Natural killer cell treated with Interleukin-12 subunit alpha and Interleukin-12 subunit beta and Interleukin-15 and Interleukin-18, amount 100 ng/mL, for 72 hours (primary cell): ENCODE results near the gene FZR1. TPM values are rescaled to one million over a fixed set of nuclear protein-coding genes. Genes with fewer than 3 reads are reported as not detected.
A peak's percentile ranks its signal among the peaks of the same experiment; 100 is the strongest.

ENCODE experiments used
- ATAC-seq, 2 donors: fragments of 150-1000 bp; cut with Tn5 transposase in 1 of 2; sonication (Bioruptor Pico), chemical (Tn5 transposase) in 1 of 2; 2 replicates each; pipeline ENCODE4 v1.10.0; 2021
- DNase-seq: peaks from one replicate; pipeline ENCODE4 v3.0.0; 2022; ENCODE audit warnings: low spot score
- H3K27ac Mint-ChIP-seq, 2 donors: 1 replicate in 1 of 2; 2 replicates in 1 of 2; pipeline ENCODE4 v1.8.0; 2022; ENCODE audit warnings: mixed read lengths in 2 of 2, mild to moderate bottlenecking in 1 of 2, moderate library complexity in 1 of 2
- H3K27me3 Mint-ChIP-seq, 2 donors: 1 replicate in 1 of 2; 2 replicates in 1 of 2; pipeline ENCODE4 v1.8.0; 2022; ENCODE audit warnings: mixed read lengths in 2 of 2
- H3K36me3 Mint-ChIP-seq: one replicate; pipeline ENCODE4 v1.8.0; 2022; ENCODE audit warnings: mixed read lengths
- H3K4me1 Mint-ChIP-seq, 2 donors: 1 replicate in 1 of 2; 2 replicates in 1 of 2; pipeline ENCODE4 v1.8.0; 2022; ENCODE audit warnings: low read depth in 2 of 2, mixed read lengths in 2 of 2, mild to moderate bottlenecking in 1 of 2
- H3K4me3 Mint-ChIP-seq: one replicate; pipeline ENCODE4 v1.8.0; 2022; ENCODE audit warnings: mixed read lengths
- H3K9me3 Mint-ChIP-seq: 2 replicates; pipeline ENCODE4 v1.8.0; 2022; ENCODE audit warnings: mixed read lengths
- total RNA-seq, 2 donors: library from RNA; stranded (reverse); gene quantifications; one replicate each; pipeline ENCODE4 v1.2.3, GENCODE V29; 2022

FZR1 gene
- total RNA-seq, 2 donors from 2014 or later = 51.4 to 63.0 TPM

DNA sequence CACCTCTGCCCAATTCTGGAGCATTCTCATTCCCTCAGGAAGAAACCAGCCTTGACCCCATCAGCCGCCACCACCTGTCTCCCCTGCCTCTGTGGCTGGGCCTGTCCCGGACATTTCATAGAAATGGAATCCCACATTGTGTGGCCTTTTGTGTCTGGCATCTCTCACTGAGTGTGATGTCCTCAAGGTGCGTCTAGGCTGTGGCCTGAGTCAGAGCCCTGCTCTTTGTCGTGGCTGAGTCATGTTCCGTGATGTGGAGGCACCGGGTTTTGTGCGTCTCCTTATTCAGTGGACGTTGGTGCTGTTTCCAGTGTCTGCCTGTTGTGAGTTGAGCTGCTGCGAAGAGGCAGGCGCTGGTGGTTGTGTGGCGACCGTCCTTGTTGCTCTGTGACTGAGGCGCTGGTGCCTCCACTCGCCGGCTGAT lies 3.5 kb downstream of the FZR1 start:
- no peak for DNase-seq
- Mint-ChIP-seq H3K27ac (peak overlapping the region; percentile 6 to 34), H3K4me3 (peak overlapping the region; percentile 50), H3K27me3 (no peaks in the 10 kb centered on the region), H3K9me3 (no peaks in the 10 kb centered on the region), H3K4me1 (peaks cover 34 to 49% of the 10 kb centered on the region in 2 donors), H3K36me3 (no peaks in the 10 kb centered on the region)
- ATAC-seq = no peak

- H3K4me1 Mint-ChIP-seq = peaks cover 28 to 45% of the 10 kb centered on the region in 2 donors
- no peaks in the 10 kb centered on the region for H3K27me3 Mint-ChIP-seq
- H3K27ac Mint-ChIP-seq = no peak overlapping the region
- ATAC-seq (no peak), DNase-seq (no peak)
- H3K36me3 Mint-ChIP-seq = no peaks in the 10 kb centered on the region
- H3K4me3 Mint-ChIP-seq = no peak overlapping the region
- H3K9me3 Mint-ChIP-seq = no peaks in the 10 kb centered on the region
Observed at GRCh38 chr19:3510727-3511126, 4.6 kb downstream of the FZR1 start.

DNA sequence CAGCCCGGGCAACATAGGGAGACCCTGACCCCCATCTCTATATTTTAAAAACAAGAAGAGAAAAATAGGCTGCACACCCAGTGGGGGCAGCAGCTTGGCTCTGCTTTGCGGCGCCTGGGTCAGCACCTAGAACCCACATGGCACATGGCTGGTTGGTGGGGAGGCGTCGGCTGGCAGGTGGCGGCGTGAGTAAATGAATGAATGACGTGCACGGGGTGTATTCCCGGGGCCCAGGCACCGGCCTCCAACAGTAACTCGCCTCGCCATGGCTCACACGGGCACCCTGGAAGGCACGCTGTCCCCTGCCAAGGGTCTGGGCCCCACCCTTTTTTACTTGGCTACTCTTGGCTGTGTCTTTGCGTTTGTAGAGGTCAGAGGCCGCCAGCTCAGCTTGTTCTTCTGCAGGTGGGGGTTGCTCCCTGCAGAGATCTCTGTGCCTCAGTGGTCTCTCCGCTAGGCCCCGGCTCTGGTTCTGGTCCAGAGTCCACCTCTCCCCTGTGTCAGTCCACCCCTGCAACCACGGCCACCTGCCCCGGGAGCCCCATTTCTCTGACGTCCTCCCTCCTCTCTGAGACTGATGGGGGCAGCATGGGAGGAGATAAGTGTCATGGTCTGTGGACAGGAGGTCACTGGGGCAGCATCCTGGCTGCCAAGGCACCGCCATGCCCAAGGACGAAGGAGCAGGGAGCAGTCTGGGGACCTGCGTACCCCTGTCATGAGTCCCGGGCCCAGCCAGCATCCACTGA lies 5.6 kb downstream of the FZR1 start:
- Mint-ChIP-seq H3K9me3 (no peaks in the 10 kb centered on the region), H3K4me1 (peaks cover 27 to 45% of the 10 kb centered on the region in 2 donors), H3K36me3 (no peaks in the 10 kb centered on the region), H3K27ac (no peak overlapping the region), H3K27me3 (no peaks in the 10 kb centered on the region), H3K4me3 (no peak overlapping the region)
- ATAC-seq (no peak), DNase-seq (no peak)

DNA sequence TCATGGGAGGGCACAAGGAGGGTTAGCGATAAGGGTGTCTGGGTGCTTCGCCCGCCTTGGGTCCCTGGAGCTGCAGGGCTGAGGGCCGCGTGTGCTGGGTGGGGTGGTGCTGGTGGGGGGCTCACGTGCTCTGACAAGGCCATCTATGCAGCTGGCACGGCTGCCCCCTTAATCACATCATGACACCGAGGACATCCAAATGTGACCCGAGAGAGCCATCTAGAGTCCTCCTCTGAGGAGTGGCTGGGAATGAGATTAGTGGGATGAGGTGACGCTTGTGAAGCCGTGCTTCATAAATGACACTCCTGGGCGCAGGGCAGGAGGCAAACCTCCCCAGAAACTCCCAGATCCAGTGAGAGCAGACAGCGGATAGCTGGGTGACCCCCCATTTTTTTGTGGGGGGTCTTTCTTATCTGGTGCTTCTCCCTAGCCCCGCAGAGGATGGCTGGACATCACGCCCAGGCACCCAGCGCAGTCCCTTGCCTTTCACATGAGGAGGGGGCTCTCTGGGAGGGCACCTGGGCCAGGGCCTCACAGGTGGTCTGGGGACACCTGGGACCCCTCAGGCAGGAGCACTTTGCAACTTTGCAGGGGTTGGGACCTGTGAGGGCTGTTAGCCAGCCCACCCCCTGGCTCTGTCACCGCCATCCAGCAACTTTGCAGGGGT lies 6.6 kb downstream of the FZR1 start:
- H3K9me3 Mint-ChIP-seq = no peaks in the 10 kb centered on the region
- DNase-seq (no peak), ATAC-seq (no peak)
- no peaks in the 10 kb centered on the region for H3K27me3 Mint-ChIP-seq
- H3K4me1 Mint-ChIP-seq = peaks cover 18 to 40% of the 10 kb centered on the region in 2 donors
- H3K4me3 Mint-ChIP-seq = no peak overlapping the region
- no peaks in the 10 kb centered on the region for H3K36me3 Mint-ChIP-seq
- H3K27ac Mint-ChIP-seq = no peak overlapping the region

GRCh38 chr19:3513229-3514140 lies 7.4 kb downstream of the FZR1 start:
- H3K27ac Mint-ChIP-seq = no peak overlapping the region
- H3K9me3 Mint-ChIP-seq = no peaks in the 10 kb centered on the region
- H3K27me3 Mint-ChIP-seq = no peaks in the 10 kb centered on the region
- ATAC-seq (no peak), DNase-seq (no peak)
- no peaks in the 10 kb centered on the region for H3K36me3 Mint-ChIP-seq
- H3K4me1 Mint-ChIP-seq = peaks cover 18 to 37% of the 10 kb centered on the region in 2 donors
- H3K4me3 Mint-ChIP-seq = no peak overlapping the region

GRCh38 chr19:3514930-3515329 lies 8.8 kb downstream of the FZR1 start:
- Mint-ChIP-seq H3K36me3 (no peaks in the 10 kb centered on the region), H3K4me3 (no peak overlapping the region), H3K27ac (no peak overlapping the region), H3K9me3 (no peaks in the 10 kb centered on the region), H3K4me1 (peaks cover 7 to 25% of the 10 kb centered on the region in 2 donors), H3K27me3 (no peaks in the 10 kb centered on the region)
- ATAC-seq (no peak), DNase-seq (no peak)

GRCh38 chr19:3515891-3516422 lies 9.8 kb downstream of the FZR1 start:
- Mint-ChIP-seq H3K9me3 (no peaks in the 10 kb centered on the region), H3K27ac (no peak overlapping the region), H3K4me1 (peaks cover 6 to 23% of the 10 kb centered on the region in 2 donors), H3K4me3 (no peak overlapping the region), H3K27me3 (no peaks in the 10 kb centered on the region), H3K36me3 (no peaks in the 10 kb centered on the region)
- no peak for DNase-seq
- no peak for ATAC-seq

GRCh38 chr19:3516675-3517207 lies 10.6 kb downstream of the FZR1 start:
- ATAC-seq (no peak), DNase-seq (no peak)

DNA sequence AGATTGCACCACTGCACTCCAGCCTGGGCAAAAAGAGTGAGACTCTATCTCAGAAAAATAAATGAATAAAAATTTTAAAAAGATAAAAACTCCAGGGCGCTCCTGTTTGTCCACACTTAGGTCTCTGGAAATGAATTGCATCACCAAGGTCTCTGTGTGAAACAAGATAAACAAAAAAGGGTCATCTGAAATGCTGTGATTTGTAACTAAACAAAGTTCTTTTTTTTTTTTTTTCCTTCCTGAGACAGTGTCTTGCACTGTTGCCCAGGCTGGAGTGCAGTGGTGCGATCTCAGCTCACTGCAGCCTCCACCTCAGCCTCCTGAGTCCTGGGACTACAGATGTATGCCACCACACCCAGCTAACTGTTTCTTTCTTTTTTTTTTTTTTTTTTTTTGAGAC lies 11.5 kb downstream of the FZR1 start:
- Mint-ChIP-seq H3K4me3 (no peak overlapping the region), H3K27me3 (no peaks in the 10 kb centered on the region), H3K36me3 (no peaks in the 10 kb centered on the region), H3K9me3 (no peaks in the 10 kb centered on the region), H3K4me1 (peaks cover 9 to 24% of the 10 kb centered on the region in 2 donors), H3K27ac (no peak overlapping the region)
- DNase-seq = no peak
- ATAC-seq = no peak

More at GRCh38 chr19:3516675-3517207, 10.6 kb downstream of the FZR1 start:
- no peak overlapping the region for H3K4me3 Mint-ChIP-seq
- H3K36me3 Mint-ChIP-seq = no peaks in the 10 kb centered on the region
- no peak overlapping the region for H3K27ac Mint-ChIP-seq
- H3K9me3 Mint-ChIP-seq = no peaks in the 10 kb centered on the region
- peaks cover 9 to 25% of the 10 kb centered on the region in 2 donors for H3K4me1 Mint-ChIP-seq
- no peaks in the 10 kb centered on the region for H3K27me3 Mint-ChIP-seq

GRCh38 chr19:3518255-3518654 lies 12.1 kb downstream of the FZR1 start:
- H3K36me3 Mint-ChIP-seq = no peaks in the 10 kb centered on the region
- no peaks in the 10 kb centered on the region for H3K9me3 Mint-ChIP-seq
- H3K27me3 Mint-ChIP-seq = no peaks in the 10 kb centered on the region
- H3K27ac Mint-ChIP-seq = no peak overlapping the region
- H3K4me3 Mint-ChIP-seq = no peak overlapping the region
- H3K4me1 Mint-ChIP-seq = peaks cover 9 to 24% of the 10 kb centered on the region in 2 donors
- ATAC-seq (no peak), DNase-seq (no peak)

GRCh38 chr19:3518659-3519058 lies 12.5 kb downstream of the FZR1 start:
- Mint-ChIP-seq H3K27ac (no peak overlapping the region), H3K9me3 (no peaks in the 10 kb centered on the region), H3K4me1 (peaks cover 9 to 23% of the 10 kb centered on the region in 2 donors), H3K36me3 (no peaks in the 10 kb centered on the region), H3K4me3 (no peak overlapping the region), H3K27me3 (no peaks in the 10 kb centered on the region)
- ATAC-seq (no peak), DNase-seq (no peak)

DNA sequence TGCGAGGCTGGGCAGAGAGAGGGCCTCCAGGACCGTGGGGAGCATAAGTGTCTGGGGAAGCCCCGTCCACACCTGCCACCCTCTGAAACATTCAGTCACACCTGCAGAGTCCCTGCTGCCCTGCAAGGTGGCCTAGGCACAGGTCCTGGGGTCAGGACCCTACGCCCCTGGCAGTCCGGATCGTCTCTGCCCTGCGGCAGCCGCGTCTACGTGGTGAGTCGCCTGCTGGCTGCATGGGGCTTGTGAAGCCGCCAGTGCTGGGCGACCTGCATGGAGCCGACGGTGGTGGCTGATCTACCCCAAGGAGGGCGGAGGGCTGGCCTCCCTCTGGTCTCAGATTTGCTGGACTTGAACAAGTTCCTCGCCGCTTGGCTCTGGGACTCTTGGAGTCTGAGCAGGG lies 13.0 kb downstream of the FZR1 start:
- no peak overlapping the region for H3K27ac Mint-ChIP-seq
- DNase-seq (no peak), ATAC-seq (no peak)
- no peak overlapping the region for H3K4me3 Mint-ChIP-seq
- no peaks in the 10 kb centered on the region for H3K36me3 Mint-ChIP-seq
- no peaks in the 10 kb centered on the region for H3K9me3 Mint-ChIP-seq
- no peaks in the 10 kb centered on the region for H3K27me3 Mint-ChIP-seq
- peaks cover 9 to 24% of the 10 kb centered on the region in 2 donors for H3K4me1 Mint-ChIP-seq
